Measurements from ENCODE around the gene TTC16.

The TTC16 gene

GRCh38 chr9:127749090-127749787, 33.4 kb downstream of the TTC16 start:
- CTCF ChIA-PET = interaction anchor here (1.9 to 2.1 kb wide), 2 partner anchors 15 to 121 kb away, joined by 4 to 6 read pairs; no protein-coding TSS in a partner anchor

GRCh38 chr9:127751269-127752054, 35.6 kb downstream of the TTC16 start:
- no peaks in the 10 kb centered on the region for H3K27me3 ChIP-seq (replicated peaks in 2 of 5; ENCODE audit: control insufficient read depth in 4 of 5, insufficient read depth in 5 of 5, low read length in 4 of 5)
- H3K9me3 ChIP-seq (ENCODE audit: control extremely low read depth in 1 of 5, control insufficient read depth in 4 of 5, insufficient read depth in 2 of 5, low read depth in 1 of 5, low read length in 4 of 5) = no peaks in the 10 kb centered on the region
- ChIA-PET POLR2A (no interaction called here), CTCF (interaction anchor here (1.1 to 1.9 kb wide), 2 partner anchors 14 to 119 kb away, joined by 3 to 4 read pairs; no protein-coding TSS in a partner anchor)
- H3K4me3 ChIP-seq (ENCODE audit: control insufficient read depth in 1 of 7, extremely low read depth in 1 of 7, insufficient read depth in 4 of 7, low read depth in 2 of 7, low read length in 6 of 7) = no peak overlapping the region
- no peaks in the 10 kb centered on the region for H3K4me1 ChIP-seq (ENCODE audit: control extremely low read depth in 1 of 4, control insufficient read depth in 4 of 4, insufficient read depth in 4 of 4, low read length in 3 of 4)
- DNase-seq = no peak
- 94% methylated on average over 4 of the region's 10 CpGs for WGBS (ENCODE audit: insufficient coverage)
- H3K27ac ChIP-seq (ENCODE audit: insufficient read depth in 1 of 2, low read depth in 1 of 2, low read length in 2 of 2, poor library complexity in 1 of 2, severe bottlenecking in 2 of 2) = no peak overlapping the region
- H3K36me3 ChIP-seq (ENCODE audit: control insufficient read depth in 4 of 4, insufficient read depth in 4 of 4, low read length in 3 of 4) = peaks cover 23 to 84% (median 68%) of the 10 kb centered on the region in 4 experiments

More at GRCh38 chr9:127749090-127749787, 33.4 kb downstream of the TTC16 start:
- H3K4me1 ChIP-seq (ENCODE audit: control extremely low read depth in 1 of 4, control insufficient read depth in 4 of 4, insufficient read depth in 4 of 4, low read length in 3 of 4) = no peaks in the 10 kb centered on the region
- H3K27ac ChIP-seq (ENCODE audit: insufficient read depth in 1 of 2, low read depth in 1 of 2, low read length in 2 of 2, poor library complexity in 1 of 2, severe bottlenecking in 2 of 2) = no peak overlapping the region
- no peak for DNase-seq
- H3K36me3 ChIP-seq (ENCODE audit: control insufficient read depth in 4 of 4, insufficient read depth in 4 of 4, low read length in 3 of 4) = peaks cover 31 to 90% (median 77%) of the 10 kb centered on the region in 4 experiments
- H3K27me3 ChIP-seq (replicated peaks in 2 of 5; ENCODE audit: control insufficient read depth in 4 of 5, insufficient read depth in 5 of 5, low read length in 4 of 5) = no peaks in the 10 kb centered on the region
- 95% methylated on average over 25 of the region's 26 CpGs for WGBS (ENCODE audit: insufficient coverage)
- POLR2A ChIA-PET = no interaction called here
- no peak overlapping the region for H3K4me3 ChIP-seq (ENCODE audit: control insufficient read depth in 1 of 7, extremely low read depth in 1 of 7, insufficient read depth in 4 of 7, low read depth in 2 of 7, low read length in 6 of 7)
- H3K9me3 ChIP-seq (ENCODE audit: control extremely low read depth in 1 of 5, control insufficient read depth in 4 of 5, insufficient read depth in 2 of 5, low read depth in 1 of 5, low read length in 4 of 5) = no peaks in the 10 kb centered on the region

DNA sequence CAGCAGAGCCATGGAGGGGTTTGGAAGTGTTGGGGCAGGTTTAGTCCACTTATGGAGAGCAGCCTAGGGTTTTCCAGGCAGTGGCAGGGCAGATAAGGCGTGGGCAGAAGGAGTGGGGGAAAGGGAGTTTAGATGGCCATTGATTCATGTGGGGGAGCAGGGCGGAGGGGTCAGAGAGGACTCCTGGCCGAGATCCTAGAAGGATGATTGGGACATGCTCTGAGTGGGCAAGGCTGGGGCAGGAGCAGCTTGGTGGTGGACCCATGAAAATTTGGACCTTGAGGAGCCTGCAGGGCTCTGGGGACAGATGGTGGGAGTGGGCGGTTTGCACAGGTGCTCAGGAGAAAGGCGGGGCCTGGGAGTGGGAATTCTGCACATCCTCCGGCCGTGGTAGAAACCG, 37.3 kb downstream of the TTC16 start:
- 95% methylated on average over 8 of the region's 8 CpGs for WGBS (ENCODE audit: insufficient coverage)
- DNase-seq = no peak

DNA sequence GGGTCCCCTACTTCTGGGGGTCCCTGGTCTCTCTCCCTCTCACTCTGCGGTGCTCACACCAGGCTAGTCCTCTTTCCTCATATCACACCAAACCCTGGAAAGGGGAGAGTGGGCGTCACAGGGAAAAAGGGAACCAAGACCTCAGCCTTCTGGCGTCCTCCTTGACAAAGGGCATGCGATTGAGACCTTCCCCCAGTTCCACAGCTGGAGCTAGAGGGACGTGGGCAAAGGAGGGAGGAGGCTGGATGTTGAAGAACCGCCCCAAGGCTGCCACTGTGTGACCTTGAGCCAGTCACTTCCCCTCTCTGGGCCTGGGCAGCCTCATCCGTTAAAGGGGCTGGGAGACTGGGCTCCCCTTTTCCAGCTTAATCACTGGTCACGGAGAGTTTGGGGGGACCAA, 37.7 kb downstream of the TTC16 start:
- Histone ChIP-seq H3K36me3 (ENCODE audit: control insufficient read depth in 4 of 4, insufficient read depth in 4 of 4, low read length in 3 of 4) (peaks cover 19 to 70% (median 53%) of the 10 kb centered on the region in 4 experiments), H3K27me3 (replicated peaks in 2 of 5; ENCODE audit: control insufficient read depth in 4 of 5, insufficient read depth in 5 of 5, low read length in 4 of 5) (no peaks in the 10 kb centered on the region), H3K4me1 (ENCODE audit: control extremely low read depth in 1 of 4, control insufficient read depth in 4 of 4, insufficient read depth in 4 of 4, low read length in 3 of 4) (no peaks in the 10 kb centered on the region), H3K27ac (ENCODE audit: insufficient read depth in 1 of 2, low read depth in 1 of 2, low read length in 2 of 2, poor library complexity in 1 of 2, severe bottlenecking in 2 of 2) (no peak overlapping the region), H3K9me3 (ENCODE audit: control extremely low read depth in 1 of 5, control insufficient read depth in 4 of 5, insufficient read depth in 2 of 5, low read depth in 1 of 5, low read length in 4 of 5) (no peaks in the 10 kb centered on the region), H3K4me3 (ENCODE audit: control insufficient read depth in 1 of 7, extremely low read depth in 1 of 7, insufficient read depth in 4 of 7, low read depth in 2 of 7, low read length in 6 of 7) (no peak overlapping the region)
- ChIA-PET POLR2A (no interaction called here), CTCF (interaction anchor here (0.8 to 3.1 kb wide), 3 partner anchors 8 to 16 kb away, joined by 3 to 12 read pairs (median 4); no protein-coding TSS in a partner anchor)
- 89% methylated on average over 3 of the region's 8 CpGs for WGBS (ENCODE audit: insufficient coverage)
- DNase-seq = no peak

More for the DNA sequence above, 37.3 kb downstream of the TTC16 start:
- CTCF ChIA-PET = no interaction called here
- no peaks in the 10 kb centered on the region for H3K9me3 ChIP-seq (ENCODE audit: control extremely low read depth in 1 of 5, control insufficient read depth in 4 of 5, insufficient read depth in 2 of 5, low read depth in 1 of 5, low read length in 4 of 5)
- no peaks in the 10 kb centered on the region for H3K4me1 ChIP-seq (ENCODE audit: control extremely low read depth in 1 of 4, control insufficient read depth in 4 of 4, insufficient read depth in 4 of 4, low read length in 3 of 4)
- POLR2A ChIA-PET = interaction anchor here (0.8 kb wide), 1 partner anchor 32 kb away, joined by 3 read pairs; the partner anchor contains the start of gene CDK9
- no peaks in the 10 kb centered on the region for H3K27me3 ChIP-seq (replicated peaks in 2 of 5; ENCODE audit: control insufficient read depth in 4 of 5, insufficient read depth in 5 of 5, low read length in 4 of 5)
- no peak overlapping the region for H3K4me3 ChIP-seq (ENCODE audit: control insufficient read depth in 1 of 7, extremely low read depth in 1 of 7, insufficient read depth in 4 of 7, low read depth in 2 of 7, low read length in 6 of 7)
- H3K27ac ChIP-seq (ENCODE audit: insufficient read depth in 1 of 2, low read depth in 1 of 2, low read length in 2 of 2, poor library complexity in 1 of 2, severe bottlenecking in 2 of 2) = no peak overlapping the region
- H3K36me3 ChIP-seq (ENCODE audit: control insufficient read depth in 4 of 4, insufficient read depth in 4 of 4, low read length in 3 of 4) = peaks cover 21 to 71% (median 53%) of the 10 kb centered on the region in 4 experiments

DNA sequence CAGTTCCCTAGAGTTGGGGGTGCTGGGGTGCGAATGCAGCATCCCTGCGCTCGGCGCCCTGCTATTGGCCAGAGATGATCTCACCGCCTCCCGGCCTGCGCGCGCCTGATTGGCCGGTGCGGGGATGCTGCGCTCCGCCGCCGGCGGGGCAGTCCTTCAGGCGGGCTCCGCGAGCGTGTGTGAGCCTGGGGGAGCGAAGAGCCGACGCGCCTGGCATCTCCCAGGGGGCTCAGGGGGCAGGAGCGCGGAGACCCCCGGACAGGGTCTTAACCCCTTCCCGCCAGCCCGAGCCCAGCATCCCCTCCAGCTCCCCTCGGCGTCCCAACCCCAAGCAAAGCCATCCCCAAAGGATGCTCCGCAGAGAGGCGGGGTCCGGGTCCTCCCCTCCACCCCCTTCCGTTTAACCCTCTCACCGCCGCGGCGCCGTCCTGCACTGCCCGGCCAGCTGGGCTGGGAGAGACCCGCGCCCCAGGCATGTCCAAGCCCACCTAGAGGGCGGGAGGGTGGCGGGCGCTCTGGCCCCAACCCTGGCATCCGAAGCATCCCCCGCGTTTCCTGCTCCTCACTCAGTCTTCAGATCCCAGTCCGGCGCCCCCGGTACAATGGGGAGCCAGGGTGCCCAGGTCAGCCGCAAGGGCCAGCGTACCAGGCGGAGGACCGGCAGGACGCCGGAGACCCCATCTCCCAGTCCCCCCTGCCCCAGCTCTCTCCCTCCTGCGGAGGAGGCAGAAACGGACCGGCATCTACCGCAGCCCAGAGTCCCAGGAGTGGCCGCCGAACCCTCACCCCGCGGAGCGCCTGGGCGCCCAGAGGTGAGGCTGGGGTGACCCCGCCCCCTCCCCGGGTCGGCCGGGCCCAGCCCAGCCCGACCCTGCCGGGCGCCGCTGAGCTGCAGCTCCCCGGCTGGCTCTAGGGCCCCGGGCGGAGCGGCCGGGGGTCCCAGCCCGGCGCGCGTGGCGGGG, 38.5 kb downstream of the TTC16 start:
- H3K27me3 ChIP-seq (replicated peaks in 2 of 5; ENCODE audit: control insufficient read depth in 4 of 5, insufficient read depth in 5 of 5, low read length in 4 of 5) = no peaks in the 10 kb centered on the region
- no peaks in the 10 kb centered on the region for H3K9me3 ChIP-seq (ENCODE audit: control extremely low read depth in 1 of 5, control insufficient read depth in 4 of 5, insufficient read depth in 2 of 5, low read depth in 1 of 5, low read length in 4 of 5)
- POLR2A ChIA-PET = no interaction called here
- no peaks in the 10 kb centered on the region for H3K4me1 ChIP-seq (ENCODE audit: control extremely low read depth in 1 of 4, control insufficient read depth in 4 of 4, insufficient read depth in 4 of 4, low read length in 3 of 4)
- DNase-seq = no peak
- 94% methylated on average over 57 of the region's 86 CpGs for WGBS (ENCODE audit: insufficient coverage)
- CTCF ChIA-PET = interaction anchor here (0.8 to 3.1 kb wide), 3 partner anchors 9 to 15 kb away, joined by 3 to 12 read pairs (median 4); no protein-coding TSS in a partner anchor
- H3K27ac ChIP-seq (ENCODE audit: insufficient read depth in 1 of 2, low read depth in 1 of 2, low read length in 2 of 2, poor library complexity in 1 of 2, severe bottlenecking in 2 of 2) = no peak overlapping the region
- peaks cover 14 to 69% (median 49%) of the 10 kb centered on the region in 4 experiments for H3K36me3 ChIP-seq (ENCODE audit: control insufficient read depth in 4 of 4, insufficient read depth in 4 of 4, low read length in 3 of 4)
- H3K4me3 ChIP-seq (ENCODE audit: control insufficient read depth in 1 of 7, extremely low read depth in 1 of 7, insufficient read depth in 4 of 7, low read depth in 2 of 7, low read length in 6 of 7) = no peak overlapping the region

GRCh38 chr9:127755061-127756060, 39.5 kb downstream of the TTC16 start:
- CTCF ChIA-PET = interaction anchor here (0.8 to 3.1 kb wide), 3 partner anchors 9 to 16 kb away, joined by 3 to 12 read pairs (median 4); no protein-coding TSS in a partner anchor
- H3K9me3 ChIP-seq (ENCODE audit: control extremely low read depth in 1 of 5, control insufficient read depth in 4 of 5, insufficient read depth in 2 of 5, low read depth in 1 of 5, low read length in 4 of 5) = no peaks in the 10 kb centered on the region
- H3K27me3 ChIP-seq (replicated peaks in 2 of 5; ENCODE audit: control insufficient read depth in 4 of 5, insufficient read depth in 5 of 5, low read length in 4 of 5) = no peaks in the 10 kb centered on the region
- POLR2A ChIA-PET = no interaction called here
- no peak overlapping the region for H3K4me3 ChIP-seq (ENCODE audit: control insufficient read depth in 1 of 7, extremely low read depth in 1 of 7, insufficient read depth in 4 of 7, low read depth in 2 of 7, low read length in 6 of 7)
- no peaks in the 10 kb centered on the region for H3K4me1 ChIP-seq (ENCODE audit: control extremely low read depth in 1 of 4, control insufficient read depth in 4 of 4, insufficient read depth in 4 of 4, low read length in 3 of 4)
- no peak for DNase-seq
- H3K36me3 ChIP-seq (ENCODE audit: control insufficient read depth in 4 of 4, insufficient read depth in 4 of 4, low read length in 3 of 4) = peaks cover 9 to 65% (median 46%) of the 10 kb centered on the region in 4 experiments
- WGBS (ENCODE audit: insufficient coverage) = 97% methylated on average over 50 of the region's 61 CpGs
- no peak overlapping the region for H3K27ac ChIP-seq (ENCODE audit: insufficient read depth in 1 of 2, low read depth in 1 of 2, low read length in 2 of 2, poor library complexity in 1 of 2, severe bottlenecking in 2 of 2)
